Limb (tissue), 2 donors: ENCODE data around the gene CD27.

ENCODE experiments used
- DNase-seq, 2 donors: peaks; one replicate each; pipeline ENCODE4 v3.0.0-alpha.2; 2016; ENCODE audit errors: extremely low spot score in 2 of 2

The CD27 gene

DNA sequence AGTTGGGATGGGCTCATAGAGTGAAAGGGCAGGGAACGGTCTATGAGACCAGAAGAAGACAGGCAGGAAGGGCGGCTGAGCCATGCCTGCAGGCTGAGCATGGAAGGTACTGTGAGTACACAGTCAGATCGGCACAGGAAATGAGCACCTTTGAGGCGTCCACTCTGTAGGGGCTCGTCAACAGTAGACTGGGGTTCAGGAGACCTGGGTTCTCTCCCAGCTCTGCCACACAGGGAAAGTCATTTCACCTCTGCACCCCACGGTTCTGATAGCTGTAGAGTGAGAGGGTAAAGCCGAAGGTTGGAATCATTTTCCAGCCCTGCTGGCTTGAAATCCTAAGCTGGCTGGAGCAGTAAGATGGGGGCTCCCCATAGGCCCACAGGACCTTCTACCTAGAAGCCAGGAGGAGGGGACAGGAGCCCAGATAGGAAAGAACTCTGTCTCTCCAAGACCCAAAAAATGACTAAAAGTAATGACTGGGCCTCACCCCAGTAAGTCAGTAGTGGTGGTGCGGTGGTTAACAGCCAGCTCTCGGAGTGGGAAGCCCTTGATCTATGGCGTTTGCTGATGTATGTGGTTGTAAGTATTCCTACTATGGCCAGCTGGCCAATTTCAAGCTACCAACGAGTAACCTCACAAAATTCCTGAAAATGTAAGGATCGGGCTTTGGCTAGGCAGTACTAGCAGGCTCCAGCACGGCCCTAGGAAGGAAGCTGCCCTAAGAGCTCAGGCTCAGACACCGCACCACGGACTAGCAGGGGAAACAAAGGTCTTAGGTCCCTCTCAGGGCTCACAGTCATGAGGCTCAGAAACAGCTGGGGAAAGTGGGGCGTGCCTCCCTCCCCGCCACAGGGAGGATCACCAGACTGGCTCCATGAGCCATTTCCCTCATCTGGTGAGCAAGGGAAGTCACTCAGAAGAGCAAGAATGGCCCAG is 10.3 kb upstream of the CD27 start:
- DNase-seq: no peak

DNA sequence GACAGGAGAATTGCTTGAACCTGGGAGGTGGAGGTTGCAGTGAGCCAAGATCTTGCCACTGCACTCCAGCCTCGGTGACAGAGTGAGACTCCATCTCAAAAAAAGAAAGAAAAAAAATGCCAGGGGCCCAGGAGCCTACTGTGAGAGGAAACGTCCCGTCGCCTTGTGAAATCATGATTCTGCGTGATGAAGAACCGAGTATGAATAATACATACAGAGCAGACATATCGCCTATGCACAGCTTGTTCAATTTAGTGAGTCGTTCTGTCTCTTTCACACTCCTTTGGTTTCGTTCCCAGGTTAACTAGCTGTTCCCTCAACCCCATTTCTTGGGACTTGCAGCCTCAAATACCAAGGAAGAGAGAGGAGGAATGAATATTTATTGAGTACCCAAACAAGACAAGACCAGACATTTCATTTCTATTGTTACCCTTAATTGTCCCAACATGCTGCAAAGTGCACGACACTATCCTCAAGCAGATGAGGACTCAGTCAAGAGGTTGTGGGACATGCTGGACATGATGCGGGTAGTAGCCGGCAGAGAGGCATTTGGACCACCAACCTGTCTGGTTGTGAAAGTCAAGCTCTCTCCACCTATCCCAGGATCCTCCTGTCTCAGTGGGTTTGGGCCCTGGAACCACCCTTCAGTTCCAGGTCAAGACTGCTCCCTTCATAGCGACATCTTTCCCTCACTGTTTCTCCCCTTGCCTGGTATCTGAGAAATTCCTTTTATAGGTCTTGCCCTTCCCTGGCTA is 8.6 kb upstream of the CD27 start:
- DNase-seq: no peak

DNA sequence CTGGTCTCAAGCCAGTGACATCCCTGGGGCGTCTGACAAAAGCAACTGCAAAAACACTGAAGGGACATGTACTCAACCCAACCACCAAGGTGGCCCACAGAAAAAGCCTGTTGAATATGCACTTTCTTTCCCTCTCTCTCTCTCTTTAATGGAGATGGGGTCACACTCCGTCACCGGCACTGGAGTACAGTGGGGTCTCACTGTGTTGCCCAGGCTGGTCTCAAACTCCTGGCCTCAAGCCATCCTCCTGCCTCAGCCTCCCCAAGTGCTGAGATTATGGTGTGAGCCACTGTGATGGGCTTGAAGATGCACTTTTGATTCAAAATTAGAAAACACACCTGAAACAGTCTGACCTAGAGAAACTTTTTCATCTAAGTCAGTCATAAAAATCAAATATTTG is 7.2 kb upstream of the CD27 start:
- DNase-seq: no peak

DNA sequence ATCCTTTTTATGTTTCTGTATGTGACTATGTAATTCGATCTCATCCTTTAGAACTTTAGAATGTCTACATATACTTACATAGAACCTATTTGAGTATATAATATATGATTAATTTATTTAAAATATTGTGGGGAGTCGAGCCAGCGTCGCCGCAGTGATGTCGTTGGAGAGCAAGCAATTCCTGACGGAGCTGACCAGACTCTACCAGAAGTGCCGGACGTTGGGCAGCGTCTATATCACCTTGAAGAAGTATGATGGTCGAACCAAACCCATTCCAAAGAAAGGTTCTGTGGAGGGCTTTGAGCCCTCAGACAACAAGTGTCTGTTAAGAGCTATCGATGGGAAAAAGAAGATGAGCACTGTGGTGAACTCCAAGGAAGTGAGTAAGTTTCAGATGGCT is 6.4 kb upstream of the CD27 start:
- no peak for DNase-seq

DNA sequence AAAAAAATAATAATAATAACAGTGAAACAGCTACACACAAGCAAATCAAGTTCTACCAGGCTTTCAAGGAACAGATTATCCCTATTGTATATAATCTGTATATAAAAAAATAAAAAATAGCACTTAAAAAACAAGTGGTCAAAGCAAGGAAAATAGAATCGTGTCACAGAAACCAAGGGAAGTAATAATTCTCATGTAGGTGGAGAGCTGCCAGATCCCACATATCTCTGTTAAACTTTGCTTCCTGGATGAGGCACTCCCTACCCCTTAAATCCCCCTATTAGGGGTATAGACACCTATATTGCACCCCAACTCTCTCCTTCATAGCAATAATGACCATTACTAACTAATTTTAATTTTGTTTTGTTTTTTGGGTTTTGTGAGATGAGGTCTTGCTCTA is 4.4 kb upstream of the CD27 start:
- no peak for DNase-seq

DNA sequence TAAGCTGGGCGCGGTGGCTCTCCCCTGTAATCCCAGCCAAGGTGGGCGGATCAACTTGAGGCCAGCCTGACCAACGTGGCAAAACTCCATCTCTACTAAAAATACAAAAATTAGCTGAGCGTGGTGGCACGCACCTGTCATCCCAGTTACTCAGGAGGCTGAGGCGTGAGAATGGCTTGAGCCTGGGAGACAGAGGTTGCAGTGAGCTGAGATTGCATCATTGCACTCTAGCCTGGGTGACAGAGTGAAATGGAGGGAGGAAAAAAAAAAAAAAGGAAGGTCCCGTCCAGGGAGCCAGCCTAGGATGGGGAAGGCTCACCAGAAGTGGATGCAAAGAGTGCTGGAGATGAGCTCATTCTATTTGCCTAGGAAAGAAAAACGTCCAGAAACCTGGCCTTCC is 1.9 kb upstream of the CD27 start:
- DNase-seq: no peak

DNA sequence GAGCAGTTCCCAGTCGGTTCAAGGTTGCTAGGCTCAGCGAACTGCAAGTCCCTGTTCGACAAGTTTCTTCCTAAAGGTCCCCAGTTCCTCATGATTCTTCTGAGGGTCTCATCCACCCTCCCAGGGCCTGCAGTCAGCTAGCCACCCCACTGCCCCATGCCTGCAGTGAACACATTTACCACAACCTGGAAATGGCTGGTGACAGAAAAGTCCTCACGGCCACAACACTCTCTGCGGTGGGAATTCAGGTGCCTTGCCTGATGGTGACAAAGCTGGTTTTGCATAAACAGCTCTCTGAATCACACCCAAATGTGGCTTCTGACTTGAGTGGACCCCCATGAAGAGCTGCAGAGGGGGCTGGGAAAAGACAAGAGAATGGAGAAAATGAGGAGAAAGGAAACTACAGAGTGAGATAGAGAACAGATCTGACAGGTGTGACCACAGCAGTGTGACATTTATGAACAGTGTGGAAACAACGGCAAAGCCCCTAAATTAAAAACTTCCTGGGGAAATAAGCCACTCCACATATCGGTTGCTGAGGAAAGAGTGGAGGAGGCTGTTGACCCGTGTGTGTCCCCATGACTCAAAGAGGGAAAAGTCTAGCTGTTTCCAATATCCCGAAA is 1.3 kb upstream of the CD27 start:
- no peak for DNase-seq

DNA sequence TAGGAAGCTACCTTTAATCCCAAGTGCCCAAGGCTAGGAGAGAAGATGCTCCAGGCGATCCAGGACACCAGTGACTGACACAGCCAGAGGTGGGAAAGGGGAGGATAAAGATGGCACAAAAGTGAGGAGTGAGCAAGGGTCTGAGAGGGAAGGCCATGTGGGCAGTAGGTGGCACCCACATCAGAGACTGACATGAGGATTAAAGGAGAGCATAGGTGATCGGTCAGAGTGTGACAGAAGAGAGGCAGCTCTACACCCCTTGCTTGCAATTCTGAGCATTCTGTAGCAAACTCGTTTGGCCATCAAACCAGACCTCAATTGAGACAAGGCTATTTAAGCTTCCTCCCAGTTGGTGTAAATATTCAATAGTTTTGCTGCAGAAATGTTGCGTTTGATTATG is 724 bp upstream of the CD27 start:
- DNase-seq: no peak

DNA sequence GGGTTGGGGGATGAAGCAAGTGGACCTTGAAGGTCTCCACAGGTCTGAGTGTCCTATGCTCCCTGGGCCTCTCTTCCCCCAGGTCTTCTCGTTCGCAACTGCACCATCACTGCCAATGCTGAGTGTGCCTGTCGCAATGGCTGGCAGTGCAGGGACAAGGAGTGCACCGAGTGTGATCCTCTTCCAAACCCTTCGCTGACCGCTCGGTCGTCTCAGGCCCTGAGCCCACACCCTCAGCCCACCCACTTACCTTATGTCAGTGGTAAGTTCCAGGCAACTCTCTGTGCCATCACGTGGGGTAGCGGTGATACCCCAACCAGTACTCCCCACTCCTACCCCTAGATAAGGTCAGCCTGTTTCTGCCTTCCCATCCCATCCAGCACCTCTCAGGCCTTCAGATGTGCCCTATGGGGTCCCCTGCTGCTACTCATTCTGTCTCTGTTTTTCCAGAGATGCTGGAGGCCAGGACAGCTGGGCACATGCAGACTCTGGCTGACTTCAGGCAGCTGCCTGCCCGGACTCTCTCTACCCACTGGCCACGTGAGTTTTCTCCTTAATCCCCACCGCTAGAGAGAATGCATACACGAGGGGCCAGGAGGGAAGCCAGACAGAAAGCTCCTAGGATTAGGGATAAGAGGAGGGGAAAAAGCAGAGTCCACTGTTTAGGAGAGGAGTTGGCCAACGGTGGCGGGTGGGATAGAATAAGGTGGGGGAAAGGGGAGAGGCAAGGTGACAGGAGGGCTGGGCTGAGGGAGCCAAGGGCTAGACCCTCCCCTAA is 5.5 kb downstream of the CD27 start:
- no peak for DNase-seq

DNA sequence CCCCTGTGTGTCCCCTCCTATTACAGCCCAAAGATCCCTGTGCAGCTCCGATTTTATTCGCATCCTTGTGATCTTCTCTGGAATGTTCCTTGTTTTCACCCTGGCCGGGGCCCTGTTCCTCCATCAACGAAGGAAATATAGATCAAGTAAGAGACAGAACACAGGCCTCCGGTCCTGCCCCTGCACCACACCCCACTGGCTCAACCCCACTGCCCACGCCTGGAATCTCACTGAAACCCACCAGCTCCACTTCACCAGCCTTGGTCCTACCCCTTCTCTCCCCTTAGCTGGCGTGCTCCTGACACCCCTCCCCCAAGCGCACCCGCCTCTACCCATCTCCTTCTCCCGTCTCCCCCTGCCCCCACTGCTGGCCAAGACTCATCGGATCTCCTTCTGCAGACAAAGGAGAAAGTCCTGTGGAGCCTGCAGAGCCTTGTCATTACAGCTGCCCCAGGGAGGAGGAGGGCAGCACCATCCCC is 6.2 kb downstream of the CD27 start:
- DNase-seq: no peak

DNA sequence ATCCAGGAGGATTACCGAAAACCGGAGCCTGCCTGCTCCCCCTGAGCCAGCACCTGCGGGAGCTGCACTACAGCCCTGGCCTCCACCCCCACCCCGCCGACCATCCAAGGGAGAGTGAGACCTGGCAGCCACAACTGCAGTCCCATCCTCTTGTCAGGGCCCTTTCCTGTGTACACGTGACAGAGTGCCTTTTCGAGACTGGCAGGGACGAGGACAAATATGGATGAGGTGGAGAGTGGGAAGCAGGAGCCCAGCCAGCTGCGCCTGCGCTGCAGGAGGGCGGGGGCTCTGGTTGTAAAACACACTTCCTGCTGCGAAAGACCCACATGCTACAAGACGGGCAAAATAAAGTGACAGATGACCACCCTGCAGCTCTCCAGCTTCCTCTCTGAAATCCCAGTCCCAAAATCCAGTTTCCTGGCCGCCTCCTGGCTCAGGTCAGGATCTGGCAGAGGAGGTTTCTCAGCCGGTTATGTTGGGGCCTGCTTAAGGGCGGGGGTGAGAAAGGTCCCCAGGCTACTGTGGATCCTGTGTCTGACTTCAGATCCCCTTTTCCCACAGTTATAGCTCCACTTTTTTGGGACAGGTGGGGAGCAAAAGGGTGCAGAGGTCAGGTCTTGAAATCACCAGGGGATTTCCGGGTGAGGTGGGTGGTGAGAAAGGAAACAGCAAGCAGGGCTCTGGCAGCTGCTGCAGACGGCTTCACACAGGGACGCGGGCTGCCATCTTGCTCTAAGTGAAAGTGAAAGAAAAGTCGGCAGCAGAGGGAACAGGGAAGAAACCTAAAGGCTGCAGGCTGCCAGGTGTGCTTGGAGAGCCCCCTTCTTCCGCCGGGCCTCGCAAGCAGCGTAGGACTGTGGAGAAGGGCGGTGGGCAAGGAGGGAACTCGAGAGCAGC is 6.8 kb downstream of the CD27 start, which contains the start of gene TAPBPL:
TSS of gene TAPBPL (plus strand) at position 695 of the 897 bp plus-strand sequence. CDS start 207 bp downstream, outside the sequence.
- peak; percentile 87 to 88 for DNase-seq

DNA sequence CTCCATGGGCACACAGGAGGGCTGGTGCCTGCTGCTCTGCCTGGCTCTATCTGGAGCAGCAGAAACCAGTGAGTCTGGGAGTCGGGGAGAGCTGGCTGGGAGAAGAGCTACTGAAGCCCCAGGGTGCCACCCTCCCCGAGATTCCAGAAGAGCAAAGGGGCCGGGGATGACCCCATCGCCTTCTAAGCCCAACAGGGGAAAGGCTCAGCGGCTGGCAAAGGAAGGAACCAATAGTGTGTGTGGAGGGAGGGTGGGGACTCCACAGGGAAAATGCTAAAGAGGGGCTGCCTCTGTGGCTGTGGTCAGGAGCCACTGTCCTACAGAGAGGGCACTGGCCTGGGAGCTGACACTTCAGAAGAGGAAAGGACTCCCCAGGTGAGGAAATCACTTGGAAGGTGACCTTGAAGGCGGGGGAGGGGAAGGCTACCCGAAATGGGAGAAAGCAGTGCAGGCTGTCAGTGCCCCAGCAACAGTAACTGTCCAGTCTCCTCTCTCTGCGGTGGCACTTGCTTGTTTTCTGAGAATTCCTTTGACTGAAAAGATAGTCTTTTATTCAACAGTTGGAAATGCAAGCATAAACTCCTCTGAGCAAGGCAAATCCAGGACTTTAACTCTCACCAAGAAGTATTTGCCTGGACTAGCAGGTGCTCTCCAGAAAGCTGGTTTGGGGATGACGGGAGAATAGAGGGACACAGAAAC is 7.6 kb downstream of the CD27 start:
- no peak for DNase-seq

DNA sequence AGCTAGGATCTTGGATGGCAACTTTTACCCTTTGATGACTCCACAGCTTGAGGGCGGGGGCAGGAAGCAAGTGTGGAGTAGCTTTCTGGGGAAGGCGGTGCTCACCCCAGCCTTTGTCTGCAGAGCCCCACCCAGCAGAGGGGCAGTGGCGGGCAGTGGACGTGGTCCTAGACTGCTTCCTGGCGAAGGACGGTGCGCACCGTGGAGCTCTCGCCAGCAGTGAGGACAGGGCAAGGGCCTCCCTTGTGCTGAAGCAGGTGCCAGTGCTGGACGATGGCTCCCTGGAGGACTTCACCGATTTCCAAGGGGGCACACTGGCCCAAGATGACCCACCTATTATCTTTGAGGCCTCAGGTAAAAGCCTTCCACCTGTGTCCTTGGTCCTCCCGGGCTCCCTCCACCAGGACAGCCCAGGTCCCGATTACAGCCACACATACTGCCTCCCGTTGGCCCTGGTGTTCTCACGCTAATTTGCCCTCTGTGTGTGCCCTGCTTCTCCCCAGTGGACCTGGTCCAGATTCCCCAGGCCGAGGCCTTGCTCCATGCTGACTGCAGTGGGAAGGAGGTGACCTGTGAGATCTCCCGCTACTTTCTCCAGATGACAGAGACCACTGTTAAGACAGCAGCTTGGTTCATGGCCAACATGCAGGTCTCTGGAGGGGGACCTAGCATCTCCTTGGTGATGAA is 8.3 kb downstream of the CD27 start:
- DNase-seq: no peak

DNA sequence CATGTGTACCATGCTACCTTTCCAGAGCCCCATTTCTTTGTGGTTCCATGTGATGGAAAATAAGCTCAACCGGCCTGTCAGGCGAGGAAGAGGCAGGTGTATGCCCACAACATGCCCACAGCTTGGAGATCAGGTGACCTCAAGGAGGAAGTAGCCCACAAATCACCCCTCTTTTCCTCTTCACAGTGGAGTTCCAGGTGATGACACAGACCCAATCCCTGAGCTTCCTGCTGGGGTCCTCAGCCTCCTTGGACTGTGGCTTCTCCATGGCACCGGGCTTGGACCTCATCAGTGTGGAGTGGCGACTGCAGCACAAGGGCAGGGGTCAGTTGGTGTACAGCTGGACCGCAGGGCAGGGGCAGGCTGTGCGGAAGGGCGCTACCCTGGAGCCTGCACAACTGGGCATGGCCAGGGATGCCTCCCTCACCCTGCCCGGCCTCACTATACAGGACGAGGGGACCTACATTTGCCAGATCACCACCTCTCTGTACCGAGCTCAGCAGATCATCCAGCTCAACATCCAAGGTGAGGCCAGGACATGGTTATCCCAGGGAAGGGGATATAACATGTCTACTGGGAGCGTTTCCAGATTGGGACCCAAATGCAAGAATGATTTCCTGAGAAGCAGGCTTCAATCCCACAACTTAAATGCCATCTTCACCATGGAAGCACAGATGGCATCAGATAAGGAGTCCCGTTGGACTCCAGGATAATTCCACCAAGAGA is 12.6 kb downstream of the CD27 start:
- DNase-seq: no peak

DNA sequence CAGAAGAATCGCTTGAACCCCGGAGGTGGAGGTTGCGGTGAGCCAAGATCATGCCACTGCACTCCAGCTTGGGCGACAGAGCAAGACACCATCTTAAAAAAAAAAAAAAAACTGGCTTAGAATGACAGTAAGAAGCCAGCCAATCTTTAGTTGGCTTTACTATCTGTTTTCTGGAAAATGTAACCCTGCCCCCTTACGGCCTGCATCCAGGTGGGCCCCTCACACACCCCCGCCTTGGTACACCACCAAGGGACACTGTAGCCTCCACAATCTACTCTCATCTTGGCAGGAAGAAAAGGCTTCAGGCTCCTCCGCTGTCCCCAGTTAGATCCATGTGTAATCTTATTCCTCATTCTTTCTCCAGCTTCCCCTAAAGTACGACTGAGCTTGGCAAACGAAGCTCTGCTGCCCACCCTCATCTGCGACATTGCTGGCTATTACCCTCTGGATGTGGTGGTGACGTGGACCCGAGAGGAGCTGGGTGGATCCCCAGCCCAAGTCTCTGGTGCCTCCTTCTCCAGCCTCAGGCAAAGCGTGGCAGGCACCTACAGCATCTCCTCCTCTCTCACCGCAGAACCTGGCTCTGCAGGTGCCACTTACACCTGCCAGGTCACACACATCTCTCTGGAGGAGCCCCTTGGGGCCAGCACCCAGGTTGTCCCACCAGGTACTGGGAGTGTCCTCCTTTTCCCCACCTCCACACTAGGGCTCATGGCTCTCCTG is 13.7 kb downstream of the CD27 start:
- DNase-seq: no peak

DNA sequence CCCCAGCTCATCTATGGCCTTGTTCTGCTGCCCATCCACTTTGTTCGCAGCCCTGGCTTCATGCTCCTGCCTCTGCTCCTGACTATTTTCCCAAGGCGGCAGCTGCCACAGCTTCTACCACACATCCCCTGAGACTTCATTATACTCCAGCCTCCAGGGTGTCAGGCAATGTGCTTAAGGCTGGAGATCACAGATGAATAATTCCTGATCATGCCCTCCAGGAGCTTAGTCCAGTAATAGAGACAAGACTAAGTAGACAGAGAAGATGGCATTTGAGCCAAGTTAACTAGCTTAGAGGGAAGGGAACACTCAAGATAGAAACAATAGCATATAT is 14.2 kb downstream of the CD27 start:
- DNase-seq: no peak

DNA sequence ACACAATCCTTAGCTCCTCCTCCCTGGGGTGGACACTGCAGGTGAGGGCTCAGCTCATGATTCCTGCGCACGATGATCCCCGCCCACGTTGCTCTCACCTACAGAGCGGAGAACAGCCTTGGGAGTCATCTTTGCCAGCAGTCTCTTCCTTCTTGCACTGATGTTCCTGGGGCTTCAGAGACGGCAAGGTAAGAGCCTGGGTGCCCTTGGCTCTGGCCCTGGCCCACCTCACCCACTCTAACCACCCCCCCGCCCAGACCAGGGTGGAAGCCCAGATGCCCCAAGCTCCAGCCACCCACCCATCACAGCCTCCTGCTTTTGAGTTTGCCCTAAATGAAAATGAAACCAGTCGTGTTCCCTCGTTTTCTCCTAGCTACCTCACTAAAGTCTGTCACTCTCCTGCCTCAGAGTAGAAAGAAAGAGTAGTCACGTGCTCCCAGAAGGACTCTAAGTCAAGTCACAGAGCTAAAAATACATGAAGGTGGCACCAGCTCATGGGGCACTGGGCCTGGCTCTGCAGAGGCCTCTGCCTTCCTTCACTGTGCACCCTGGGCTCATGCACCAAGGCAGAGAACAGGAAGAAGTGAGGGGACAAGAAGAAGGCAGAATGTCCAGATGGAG is 16.1 kb downstream of the CD27 start:
- no peak for DNase-seq
